AG09319 (cell line): ENCODE results near the gene RFTN1.

Source experiments
- DNase-seq: peaks from one replicate; pipeline ENCODE4 v3.0.0-alpha.2; 2010; ENCODE audit warnings: low read depth; ENCODE audit errors: extremely low read depth
- TF ChIP-seq, protein P1 (sequence below): IDR thresholded peaks from 2 replicates; pipeline ENCODE4 v1.5.1; 2011; ENCODE audit warnings: low read depth, mild to moderate bottlenecking, inconsistent platforms, low read length, moderate library complexity

The RFTN1 gene

DNA sequence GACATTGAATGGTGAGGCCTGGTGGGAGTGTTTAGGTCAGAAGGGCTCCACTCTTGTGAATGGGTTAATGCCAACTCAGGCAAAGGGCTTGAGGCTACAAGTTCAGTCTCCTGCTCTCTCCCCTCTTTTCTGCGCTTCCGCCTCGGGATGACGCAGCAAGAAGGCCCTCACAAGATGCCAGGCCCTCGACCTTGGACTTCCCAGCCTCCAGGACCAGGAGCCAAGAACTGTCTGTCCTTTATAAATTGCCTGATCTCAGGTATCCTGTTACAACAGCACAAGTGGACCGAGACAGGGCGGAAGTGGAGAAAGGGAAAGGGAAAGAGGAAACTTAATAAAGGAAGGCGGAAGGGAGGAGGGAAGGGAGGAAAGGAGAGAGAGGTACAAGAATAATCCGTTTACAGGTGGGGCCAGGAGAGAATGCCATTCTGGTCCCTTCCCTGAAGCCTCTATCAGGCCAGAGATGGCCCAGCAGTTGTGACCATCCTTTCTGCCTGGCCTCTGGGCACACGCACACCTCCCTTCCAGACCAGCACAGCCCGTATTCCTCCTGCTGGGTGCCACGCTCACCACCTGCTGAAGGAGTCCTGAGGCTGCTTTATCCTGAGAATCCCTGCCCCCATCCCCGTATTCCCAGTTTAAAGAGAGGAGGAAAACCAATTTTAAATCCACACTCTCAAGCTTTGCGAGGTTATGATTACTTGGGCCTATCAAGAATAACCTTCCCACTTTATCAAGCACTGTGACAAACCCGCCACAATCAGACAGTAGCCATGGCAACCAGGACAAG, 184.3 kb downstream of the RFTN1 start:
- TF ChIP-seq, protein P1, sequence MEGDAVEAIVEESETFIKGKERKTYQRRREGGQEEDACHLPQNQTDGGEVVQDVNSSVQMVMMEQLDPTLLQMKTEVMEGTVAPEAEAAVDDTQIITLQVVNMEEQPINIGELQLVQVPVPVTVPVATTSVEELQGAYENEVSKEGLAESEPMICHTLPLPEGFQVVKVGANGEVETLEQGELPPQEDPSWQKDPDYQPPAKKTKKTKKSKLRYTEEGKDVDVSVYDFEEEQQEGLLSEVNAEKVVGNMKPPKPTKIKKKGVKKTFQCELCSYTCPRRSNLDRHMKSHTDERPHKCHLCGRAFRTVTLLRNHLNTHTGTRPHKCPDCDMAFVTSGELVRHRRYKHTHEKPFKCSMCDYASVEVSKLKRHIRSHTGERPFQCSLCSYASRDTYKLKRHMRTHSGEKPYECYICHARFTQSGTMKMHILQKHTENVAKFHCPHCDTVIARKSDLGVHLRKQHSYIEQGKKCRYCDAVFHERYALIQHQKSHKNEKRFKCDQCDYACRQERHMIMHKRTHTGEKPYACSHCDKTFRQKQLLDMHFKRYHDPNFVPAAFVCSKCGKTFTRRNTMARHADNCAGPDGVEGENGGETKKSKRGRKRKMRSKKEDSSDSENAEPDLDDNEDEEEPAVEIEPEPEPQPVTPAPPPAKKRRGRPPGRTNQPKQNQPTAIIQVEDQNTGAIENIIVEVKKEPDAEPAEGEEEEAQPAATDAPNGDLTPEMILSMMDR: no peak
- no peak for DNase-seq

DNA sequence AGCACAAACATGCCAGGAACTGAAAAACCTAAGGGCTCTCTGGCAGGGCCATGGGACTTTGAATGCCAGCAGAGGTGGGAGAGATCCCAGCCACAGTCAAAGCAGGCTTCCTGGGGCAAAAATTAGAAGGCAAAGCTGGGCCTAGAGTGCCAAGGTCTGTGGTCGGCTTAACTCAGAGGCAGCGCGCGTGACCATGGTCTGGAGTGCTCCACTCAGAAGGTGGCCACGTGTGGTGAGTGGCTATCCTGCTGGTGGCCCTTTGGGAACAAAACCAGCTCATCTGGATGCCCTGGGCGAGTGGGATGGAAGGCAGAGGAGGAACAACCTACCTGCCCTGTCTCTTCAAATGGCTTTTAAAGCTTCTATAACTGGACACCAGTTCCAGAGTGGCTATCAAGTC, 185.4 kb downstream of the RFTN1 start:
- no peak for DNase-seq
- TF ChIP-seq, protein P1: no peak

DNA sequence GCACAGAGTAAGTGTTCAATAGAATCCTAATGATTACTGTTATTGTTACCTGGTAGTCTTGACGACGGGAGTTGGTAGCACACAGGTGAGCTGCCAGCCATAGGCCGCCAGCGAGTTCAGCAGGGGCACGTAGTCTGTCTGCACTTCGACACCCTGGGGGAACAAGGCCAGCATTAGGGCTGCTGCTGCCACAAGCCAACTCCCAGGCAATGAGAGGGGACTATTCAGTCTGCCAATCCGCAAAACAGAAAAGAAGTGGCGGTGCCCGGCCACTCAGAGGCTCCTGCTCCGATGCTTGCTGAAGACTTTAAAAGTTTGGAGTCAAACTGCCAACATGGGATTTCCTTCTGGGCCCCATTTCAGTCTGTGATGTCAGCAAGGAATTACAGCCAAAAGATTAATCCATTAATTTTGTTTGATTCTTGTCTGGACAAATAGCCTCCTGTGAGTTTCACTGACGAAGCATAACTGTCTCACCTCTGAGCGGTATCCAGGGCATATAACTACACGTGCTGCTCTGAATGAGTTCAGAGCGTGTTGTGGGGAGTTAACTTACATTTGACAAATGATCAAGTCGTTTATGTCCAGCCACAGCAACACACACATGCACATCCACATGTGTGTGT, 186.7 kb downstream of the RFTN1 start:
- DNase-seq: no peak
- TF ChIP-seq, protein P1: no peak

DNA sequence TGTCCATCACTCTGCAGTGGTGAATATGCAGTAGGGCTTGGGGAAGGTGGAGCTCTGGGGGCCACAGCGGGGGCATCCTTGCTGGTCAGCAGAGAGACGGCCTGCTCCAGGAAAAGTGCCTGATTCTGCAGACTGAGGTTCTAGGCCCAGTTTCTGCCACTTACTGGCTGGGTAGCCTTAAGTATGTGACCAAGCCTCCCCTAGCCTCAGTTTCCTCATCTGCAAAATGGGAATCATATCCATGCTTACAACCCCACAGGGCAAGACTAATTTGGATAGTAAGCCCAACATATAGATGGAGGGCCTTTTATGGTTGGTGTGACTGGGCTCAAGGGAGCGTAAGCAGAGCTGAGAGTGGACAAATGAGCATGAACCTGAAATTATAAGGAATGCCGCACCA, 187.6 kb downstream of the RFTN1 start:
- TF ChIP-seq, protein P1: no peak
- DNase-seq: no peak

DNA sequence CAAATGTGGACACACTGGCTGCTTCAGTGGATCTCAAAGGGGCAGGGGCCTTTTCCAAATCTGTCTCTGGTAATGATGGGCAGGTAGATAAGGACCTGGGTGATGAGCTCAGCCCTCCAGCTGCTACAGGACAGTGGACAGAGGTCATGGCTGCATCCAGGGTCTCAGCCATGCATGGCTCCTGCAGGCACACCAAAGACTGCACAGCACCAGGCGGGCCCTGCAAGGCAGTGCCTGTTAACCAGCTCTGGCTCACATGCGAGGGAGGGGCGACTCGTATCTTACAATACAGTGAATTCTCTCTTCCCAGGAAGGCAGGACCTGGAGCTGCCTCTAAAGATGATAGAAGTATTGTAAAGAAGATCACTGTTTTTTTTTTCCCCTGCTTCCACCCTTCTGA, 189.8 kb downstream of the RFTN1 start:
- TF ChIP-seq, protein P1: no peak
- DNase-seq: no peak

DNA sequence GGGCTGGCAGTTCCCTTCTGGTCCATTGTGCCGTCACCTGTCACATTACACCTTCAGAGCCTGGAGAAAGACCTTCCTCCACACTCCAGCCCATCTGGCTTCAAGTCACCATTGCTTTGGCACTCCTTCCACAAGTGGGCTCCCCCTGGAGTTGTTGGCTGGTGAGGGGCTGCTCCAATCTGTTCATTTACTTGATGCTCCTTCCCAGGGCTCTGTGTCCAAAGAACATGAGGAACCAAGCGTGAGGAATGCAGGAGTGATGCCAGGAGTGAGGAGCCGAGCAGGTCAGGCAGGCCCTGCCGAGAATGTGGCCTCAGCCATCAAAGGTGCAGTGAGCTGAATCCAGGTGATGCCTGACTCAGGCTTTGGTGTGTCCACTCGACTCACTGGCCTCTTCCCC, 191.3 kb downstream of the RFTN1 start:
- DNase-seq: no peak

DNA sequence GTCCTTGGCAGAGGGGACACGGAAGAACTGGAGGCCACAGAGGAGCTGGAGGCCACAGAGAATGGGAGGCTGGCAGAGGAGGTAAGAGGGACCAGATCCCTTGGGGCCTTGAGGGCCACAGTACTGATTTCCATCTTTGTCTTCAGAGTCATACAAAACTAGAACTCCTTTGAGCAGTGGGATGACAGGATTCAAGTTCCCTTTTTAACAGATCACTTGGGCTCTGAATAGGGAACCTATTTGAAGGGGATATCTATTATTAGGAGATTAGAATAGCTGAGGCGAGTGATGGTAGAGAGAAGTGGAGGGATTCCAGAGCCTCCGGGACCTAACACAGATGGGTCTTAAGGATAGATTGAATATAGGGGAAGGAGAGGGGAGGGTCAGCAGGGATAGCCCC, 192.8 kb downstream of the RFTN1 start:
- no peak for DNase-seq
- TF ChIP-seq, protein P1: no peak

More for the DNA sequence above, 191.3 kb downstream of the RFTN1 start:
- TF ChIP-seq, protein P1: no peak
